ENCODE results near the gene RB1.

- TF ChIP-seq POLR2A (IDR thresholded peaks at IDR 0.05), result no peak
- TF ChIP-seq CTCF (IDR thresholded peaks at IDR 0.05), result no peak
These were observed 100.4 kb downstream of the RB1 start for GRCh38 chr13:48403913-48404312.
